HG02571 (cell line): ENCODE data around the gene ANXA6.
A peak's percentile ranks its signal among the peaks of the same experiment; 100 is the strongest.
"Not testable (repeated sequence)": the region's sequence is repeated elsewhere in the genome, so short reads cannot be mapped to it uniquely, and the experiment has no call there.

Source experiments
- ATAC-seq: cut with Tn5 transposase; IDR thresholded peaks from one replicate; pipeline ENCODE4 v1.9.1; 2021; ENCODE audit warnings: mild to moderate bottlenecking, moderate library complexity; ENCODE audit not compliant: unreplicated experiment

The ANXA6 gene

GRCh38 chr5:151157426-151158286, at the start of gene ANXA6:
Gene ANXA6, minus strand, starts transcription at chr5:151157779. Its CDS starts 9,878 bp downstream, at chr5:151147901.
- peak; percentile 53 for ATAC-seq

DNA sequence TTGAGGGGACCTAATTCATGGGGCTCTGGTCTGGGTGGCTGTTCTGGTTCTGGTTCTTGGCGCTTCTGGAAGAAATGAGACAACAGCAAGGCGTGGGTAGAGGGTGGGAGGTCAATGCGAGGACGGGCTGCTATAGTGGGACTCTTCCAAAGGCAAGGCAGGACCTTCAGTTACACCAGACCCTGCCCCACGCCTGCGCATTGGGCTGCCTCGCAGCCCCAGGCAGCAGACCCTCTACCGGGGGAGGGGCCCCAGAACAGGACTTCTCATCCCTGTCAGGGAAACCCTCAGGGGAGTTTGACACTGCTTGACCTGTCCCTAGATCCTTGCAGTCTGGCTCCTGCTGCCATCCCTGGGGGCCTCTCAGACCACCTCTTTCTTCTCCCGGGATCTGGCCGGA, 47.8 kb upstream of the ANXA6 start:
- ATAC-seq: no peak

DNA sequence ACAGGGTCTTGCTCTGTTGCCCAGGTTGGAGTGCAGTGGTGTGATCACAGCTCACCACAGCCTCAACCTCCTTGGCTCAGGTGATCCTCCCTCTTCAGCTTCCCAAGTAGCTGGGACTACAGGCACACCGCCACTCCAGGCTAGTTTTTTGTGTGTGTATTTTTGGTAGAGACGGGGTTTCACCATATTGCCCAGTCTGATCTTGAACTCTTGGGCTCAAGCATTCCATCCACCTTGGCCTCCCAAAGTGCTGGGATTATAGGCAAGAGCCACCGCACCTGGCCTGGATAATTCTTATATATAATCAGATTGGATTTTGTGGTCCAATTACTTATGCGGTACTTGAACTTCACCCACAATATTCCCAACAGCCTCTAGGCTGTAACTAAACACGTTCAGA, 46.5 kb upstream of the ANXA6 start:
- ATAC-seq: no peak

DNA sequence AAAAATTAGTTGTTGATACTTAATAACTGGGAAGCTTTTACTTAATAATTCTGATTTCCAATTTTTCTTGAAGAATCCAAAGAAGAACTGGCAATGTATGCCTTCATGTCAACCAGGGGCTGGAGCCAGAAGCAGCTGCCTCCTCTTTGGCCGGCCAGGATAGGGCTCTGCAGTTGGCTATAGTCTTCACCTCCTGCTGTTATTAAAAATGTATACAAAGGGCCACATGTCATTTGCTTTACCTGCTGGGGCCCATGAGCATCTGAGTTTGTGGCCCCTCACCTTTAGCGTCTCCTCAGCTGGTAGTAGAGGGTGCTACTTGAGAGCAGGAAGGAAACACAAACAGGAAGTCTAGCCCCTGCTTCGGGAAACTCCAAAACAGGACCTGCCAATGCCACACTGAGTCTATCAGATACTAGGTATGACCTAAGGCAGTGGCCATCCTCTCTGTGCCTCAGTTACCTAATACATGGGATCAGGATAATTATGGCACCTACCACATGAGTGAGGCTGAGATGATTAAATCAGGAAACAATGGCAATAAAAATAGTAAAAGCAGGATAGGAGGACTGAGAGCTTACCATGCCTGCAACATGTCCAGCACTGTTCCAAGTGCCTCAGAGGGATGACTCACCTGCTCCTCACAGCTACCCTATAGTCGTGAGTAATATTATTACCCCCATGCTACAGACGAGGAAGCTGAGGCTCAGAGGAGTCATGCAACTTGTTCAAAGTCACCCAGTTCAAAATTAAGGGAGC, 45.0 kb upstream of the ANXA6 start:
- ATAC-seq: no peak

GRCh38 chr5:151200913-151201595, 43.5 kb upstream of the ANXA6 start:
- ATAC-seq: no peak

- no peak for ATAC-seq
These were observed 42.1 kb upstream of the ANXA6 start for GRCh38 chr5:151199581-151200185.

- ATAC-seq: no peak
These were observed 41.3 kb upstream of the ANXA6 start for GRCh38 chr5:151198861-151199260.

DNA sequence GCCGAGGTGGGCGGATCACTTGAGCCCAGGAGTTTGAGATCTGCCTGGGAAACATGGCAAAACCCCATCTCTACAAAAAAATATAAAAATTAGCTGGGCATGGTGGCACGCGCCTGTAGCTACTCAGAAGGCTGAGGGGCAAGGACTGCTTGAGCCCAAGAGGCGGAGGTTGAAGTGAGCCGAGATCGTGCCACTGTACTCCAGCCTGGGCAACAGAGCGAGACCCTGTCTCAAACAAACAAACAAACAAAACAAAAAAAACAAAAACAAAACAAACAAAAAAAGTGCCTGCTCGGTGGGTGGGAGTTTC, 39.7 kb upstream of the ANXA6 start:
- ATAC-seq: not testable (repeated sequence)

GRCh38 chr5:151196556-151197290, 39.1 kb upstream of the ANXA6 start:
- peak; percentile 91 for ATAC-seq

DNA sequence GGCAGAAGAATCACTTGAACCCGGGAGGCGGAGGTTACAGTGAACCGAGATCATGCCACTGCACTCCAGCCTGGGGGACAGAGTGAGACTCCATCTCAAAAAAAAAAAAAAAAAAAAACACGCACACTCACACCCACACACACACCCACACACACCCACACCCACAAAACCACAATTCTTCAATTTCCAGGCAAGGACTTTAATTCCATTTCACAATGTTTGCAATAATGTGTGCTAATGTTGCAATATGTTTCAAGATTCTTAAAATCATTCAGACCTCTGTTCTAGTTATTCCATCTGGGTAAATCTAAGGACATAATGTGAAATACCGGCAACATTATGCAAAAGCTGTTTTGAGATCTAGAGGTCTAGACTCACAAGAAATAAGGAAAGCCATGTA, 38.0 kb upstream of the ANXA6 start:
- no peak for ATAC-seq

DNA sequence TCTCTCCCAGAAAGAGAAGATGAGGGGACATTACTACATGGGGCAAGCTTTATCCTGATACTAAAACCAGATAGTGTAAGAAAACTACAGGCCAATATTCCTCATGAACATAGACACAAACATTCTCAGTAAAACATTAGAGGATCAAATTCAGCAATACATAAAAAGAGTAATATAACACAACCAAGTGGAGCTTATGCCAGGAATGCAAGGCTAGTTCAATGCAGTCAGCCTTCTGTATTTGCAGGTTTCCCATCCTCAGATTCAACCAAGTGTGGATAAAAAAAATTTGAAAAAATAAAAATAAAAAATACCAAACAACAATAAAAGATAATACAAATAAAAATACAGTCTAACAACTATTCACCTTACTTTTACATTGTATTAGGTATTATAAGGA, 35.0 kb upstream of the ANXA6 start:
- no peak for ATAC-seq

- no peak for ATAC-seq
These were observed 34.1 kb upstream of the ANXA6 start for GRCh38 chr5:151191661-151192060.

DNA sequence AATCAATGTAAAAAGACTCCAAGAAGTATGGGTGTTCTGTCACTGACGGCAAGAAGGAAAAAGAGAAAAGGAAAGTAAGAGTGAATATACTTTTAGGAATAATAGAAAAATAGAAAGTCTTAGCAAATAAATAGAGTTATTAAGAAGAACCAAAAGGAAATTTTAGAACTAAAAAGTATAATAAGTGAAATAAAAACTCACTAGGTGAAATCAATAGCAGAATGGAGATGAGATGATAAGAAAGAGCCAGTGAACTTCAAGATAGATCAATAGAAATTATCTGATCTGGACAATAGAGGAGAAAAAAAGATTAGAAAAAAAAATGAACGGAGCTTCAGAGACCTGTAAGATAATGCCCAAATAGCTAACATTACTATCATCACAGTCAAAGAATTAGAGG, 31.6 kb upstream of the ANXA6 start:
- no peak for ATAC-seq

GRCh38 chr5:151186538-151186937, 29.0 kb upstream of the ANXA6 start:
- ATAC-seq: no peak

DNA sequence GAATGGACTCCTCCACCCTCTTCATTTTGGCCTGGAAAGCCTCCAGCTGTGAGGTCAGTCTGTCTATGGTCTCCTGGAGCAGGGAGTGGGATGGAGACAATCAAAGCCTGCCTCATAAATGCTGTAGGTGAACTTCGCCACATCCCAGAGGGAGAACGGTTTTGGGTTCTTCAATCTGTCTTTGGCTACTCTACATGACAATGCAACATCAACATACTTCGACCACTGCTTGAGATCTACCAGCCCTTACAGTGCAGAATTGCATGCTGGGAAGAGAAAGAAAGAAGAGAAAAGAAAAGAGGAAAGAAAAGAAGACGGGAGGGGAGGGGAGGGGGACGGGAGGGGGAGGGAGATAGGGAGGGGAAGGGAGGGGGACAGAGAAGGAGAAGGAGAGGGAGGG, 28.5 kb upstream of the ANXA6 start:
- no peak for ATAC-seq

GRCh38 chr5:151184316-151185042, 26.9 kb upstream of the ANXA6 start:
- ATAC-seq: no peak

GRCh38 chr5:151183456-151184245, 26.1 kb upstream of the ANXA6 start:
- no peak for ATAC-seq

- no peak for ATAC-seq
These were observed 25.4 kb upstream of the ANXA6 start for GRCh38 chr5:151182976-151183375.

- ATAC-seq: no peak
These were observed 24.9 kb upstream of the ANXA6 start for GRCh38 chr5:151182524-151182900.
